Esophagus muscularis mucosa (tissue), 4 donors: ENCODE data around the gene IL18RAP. TPM values are rescaled to one million over a fixed set of nuclear protein-coding genes. Genes with fewer than 3 reads are reported as not detected.
A peak's percentile ranks its signal among the peaks of the same experiment; 100 is the strongest.

ENCODE experiments used
- DNase-seq: peaks from one replicate; pipeline ENCODE4 v3.0.0-alpha.2; 2017; ENCODE audit errors: extremely low spot score
- H3K27ac ChIP-seq, 4 donors: fragments of 200-600 bp; sonication (generic); replicated peaks in 1 of 4; 1 replicate in 3 of 4; 2 replicates in 1 of 4; pipeline ENCODE4 v1.5.1; 2016 to 2019; ENCODE audit warnings: mild to moderate bottlenecking in 1 of 4
- H3K27me3 ChIP-seq, 4 donors: fragments of 200-600 bp; sonication (generic); one replicate each; pipeline versions ENCODE4 v1.5.1 to v1.6.0; 2016 to 2019
- H3K36me3 ChIP-seq, 4 donors: fragments of 200-600 bp; sonication (generic); one replicate each; pipeline ENCODE4 v1.5.1; 2016 to 2019
- H3K4me1 ChIP-seq, 4 donors: fragments of 200-600 bp; sonication (generic); one replicate each; pipeline ENCODE4 v1.5.1; 2016 to 2019
- H3K4me3 ChIP-seq, 4 donors: fragments of 200-600 bp; sonication (generic); 1 replicate in 2 of 4; 2 replicates in 2 of 4; pipeline ENCODE4 v1.5.1; 2016 to 2019; ENCODE audit warnings: mild to moderate bottlenecking in 4 of 4, moderate library complexity in 1 of 4
- H3K9me3 ChIP-seq, 4 donors: fragments of 200-600 bp; sonication (generic); 1 replicate in 3 of 4; 2 replicates in 1 of 4; pipeline ENCODE4 v1.5.1; 2016 to 2019
- EP300 ChIP-seq: sonication (generic); formaldehyde crosslinking; IDR thresholded peaks from one replicate; pipeline ENCODE4 v1.6.1; 2017; ENCODE audit warnings: antibody characterized with exemption
- POLR2A ChIP-seq: fragments of 450-650 bp; IDR thresholded peaks from one replicate; pipeline ENCODE4 v1.6.1; 2017; ENCODE audit warnings: antibody characterized with exemption, moderate library complexity, mild to moderate bottlenecking, low read depth
- POLR2AphosphoS5 ChIP-seq, 2 donors: sonication (generic); formaldehyde crosslinking; IDR thresholded peaks; one replicate each; pipeline ENCODE4 v1.6.1; 2017; ENCODE audit warnings: antibody characterized with exemption in 2 of 2
- WGBS: methylation state at CpG from one replicate; pipeline ENCODE4 v1.1.5; 2018; 5-methylcytosine and 5-hydroxymethylcytosine counted together
- intact Hi-C: fragments of 100-400 bp; cut with DNase I; formaldehyde crosslinking; loops from one replicate; pipeline ENCODE4 v1.15.1; 2023
- total RNA-seq, 4 donors: library from RNA; depleted of rRNA; stranded (reverse); fragments of >200 nt; gene quantifications; one replicate each; pipeline versions ENCODE4 v1.1.0 to v1.2.1, GENCODE V29; 2016
- TF ChIP-seq, protein P1 (sequence below), 3 experiments: fragments of 200-600 bp in 2 of 3; fragments of 450-650 bp in 1 of 3; sonication (generic) in 2 of 3; IDR thresholded peaks; one replicate each; pipeline ENCODE4 v1.5.1; 2017 to 2019; ENCODE audit warnings: antibody characterized with exemption in 3 of 3, mild to moderate bottlenecking in 2 of 3, moderate library complexity in 1 of 3

The IL18RAP gene
- total RNA-seq, 4 donors from 2014 or later, result 0.42 to 11.3 (median 0.58) TPM

DNA sequence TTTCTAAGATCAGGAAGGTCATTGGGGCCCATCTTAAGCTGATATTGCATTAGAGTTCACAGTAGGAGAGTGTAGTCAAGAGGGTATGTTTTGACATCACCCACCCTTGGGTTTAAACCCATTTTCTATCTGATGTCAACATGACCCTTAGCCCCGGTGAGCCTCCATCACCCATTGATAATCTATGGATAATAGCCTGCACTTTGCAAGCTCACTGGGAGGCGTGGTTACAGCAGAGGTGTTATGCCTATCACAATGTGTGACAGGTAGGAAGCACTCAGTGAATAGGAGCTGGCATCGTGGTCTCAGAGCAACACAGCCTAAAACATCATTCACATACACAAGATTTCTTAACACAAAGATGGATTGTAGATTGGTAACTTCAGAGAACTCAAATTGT is 21.3 kb downstream of the IL18RAP start:
- intact Hi-C loops, result no loop called here
- H3K9me3 ChIP-seq, result no peaks in the 10 kb centered on the region
- no peak for TF ChIP-seq EP300
- no peak for TF ChIP-seq POLR2A
- TF ChIP-seq, protein P1, sequence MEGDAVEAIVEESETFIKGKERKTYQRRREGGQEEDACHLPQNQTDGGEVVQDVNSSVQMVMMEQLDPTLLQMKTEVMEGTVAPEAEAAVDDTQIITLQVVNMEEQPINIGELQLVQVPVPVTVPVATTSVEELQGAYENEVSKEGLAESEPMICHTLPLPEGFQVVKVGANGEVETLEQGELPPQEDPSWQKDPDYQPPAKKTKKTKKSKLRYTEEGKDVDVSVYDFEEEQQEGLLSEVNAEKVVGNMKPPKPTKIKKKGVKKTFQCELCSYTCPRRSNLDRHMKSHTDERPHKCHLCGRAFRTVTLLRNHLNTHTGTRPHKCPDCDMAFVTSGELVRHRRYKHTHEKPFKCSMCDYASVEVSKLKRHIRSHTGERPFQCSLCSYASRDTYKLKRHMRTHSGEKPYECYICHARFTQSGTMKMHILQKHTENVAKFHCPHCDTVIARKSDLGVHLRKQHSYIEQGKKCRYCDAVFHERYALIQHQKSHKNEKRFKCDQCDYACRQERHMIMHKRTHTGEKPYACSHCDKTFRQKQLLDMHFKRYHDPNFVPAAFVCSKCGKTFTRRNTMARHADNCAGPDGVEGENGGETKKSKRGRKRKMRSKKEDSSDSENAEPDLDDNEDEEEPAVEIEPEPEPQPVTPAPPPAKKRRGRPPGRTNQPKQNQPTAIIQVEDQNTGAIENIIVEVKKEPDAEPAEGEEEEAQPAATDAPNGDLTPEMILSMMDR (IDR thresholded peaks at IDR 0.05), result no peak
- no peak for TF ChIP-seq POLR2AphosphoS5 (IDR thresholded peaks at IDR 0.05)
- H3K27me3 ChIP-seq, result peaks cover 0 to 6% (median 0%) of the 10 kb centered on the region in 4 donors
- DNase-seq, result no peak
- WGBS, result 79% methylated on average over 3 of the region's 3 CpGs
- H3K4me3 ChIP-seq, result no peak overlapping the region
- no peaks in the 10 kb centered on the region for H3K4me1 ChIP-seq
- no peak overlapping the region for H3K27ac ChIP-seq
- H3K36me3 ChIP-seq, result no peaks in the 10 kb centered on the region

DNA sequence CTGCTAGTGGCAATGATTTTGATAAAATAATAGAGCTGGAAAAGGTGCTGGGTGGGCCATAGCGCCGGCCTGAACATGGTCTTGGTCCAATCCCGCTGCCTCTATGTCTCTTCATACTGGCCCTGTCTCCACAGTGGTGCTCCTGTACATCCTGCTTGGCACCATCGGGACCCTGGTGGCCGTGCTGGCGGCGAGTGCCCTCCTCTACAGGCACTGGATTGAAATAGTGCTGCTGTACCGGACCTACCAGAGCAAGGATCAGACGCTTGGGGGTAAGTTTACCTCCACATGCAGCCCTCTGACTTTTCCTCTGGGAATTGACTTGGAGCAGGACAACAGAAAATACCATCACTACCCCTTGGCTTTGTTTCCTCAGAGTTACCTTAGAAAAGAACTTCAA is 24.0 kb downstream of the IL18RAP start:
- Histone ChIP-seq H3K9me3 (no peaks in the 10 kb centered on the region), H3K4me1 (no peaks in the 10 kb centered on the region), H3K27ac (no peak overlapping the region), H3K27me3 (no peaks in the 10 kb centered on the region), H3K4me3 (no peak overlapping the region), H3K36me3 (no peaks in the 10 kb centered on the region)
- TF ChIP-seq, protein P1 (IDR thresholded peaks at IDR 0.05), result no peak
- TF ChIP-seq POLR2AphosphoS5 (IDR thresholded peaks at IDR 0.05), result no peak
- no peak for TF ChIP-seq POLR2A
- no peak for TF ChIP-seq EP300
- WGBS, result 90% methylated on average over 9 of the region's 9 CpGs
- peak; percentile 77 for DNase-seq
- intact Hi-C loops, result no loop called here

DNA sequence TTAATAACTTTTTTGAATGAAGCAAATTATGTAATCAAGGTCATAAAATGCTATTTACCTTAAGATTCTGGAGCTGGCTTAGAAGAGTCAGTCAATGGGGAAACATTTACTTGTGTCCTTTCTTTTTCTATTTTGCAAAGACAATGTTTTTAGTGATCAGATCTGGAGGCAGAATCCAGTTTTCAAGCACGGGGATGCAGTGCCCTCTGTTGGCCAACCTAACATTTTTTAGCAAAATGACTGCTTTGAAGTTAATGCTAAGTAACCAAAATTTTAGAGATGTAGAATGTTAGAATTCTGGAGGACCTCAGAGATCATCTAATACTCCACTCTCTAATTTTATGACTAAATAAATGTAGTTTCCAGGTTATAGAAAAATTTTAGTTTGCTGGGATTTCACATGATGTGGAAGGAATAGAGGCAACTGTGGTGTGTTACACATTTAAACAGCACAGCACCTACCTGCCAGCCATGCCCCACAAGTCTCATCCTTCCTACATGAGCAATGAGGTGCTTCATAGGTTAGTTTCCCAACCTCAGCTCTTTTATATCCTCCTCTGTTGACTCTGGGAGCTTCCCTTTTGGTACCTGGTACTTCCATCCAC is 26.5 kb downstream of the IL18RAP start:
- no peaks in the 10 kb centered on the region for H3K4me1 ChIP-seq
- 0% methylated on average over 1 of the region's 1 CpG for WGBS

GRCh38 chr2:102451968-102452367 is 29.0 kb downstream of the IL18RAP start:
- no peaks in the 10 kb centered on the region for H3K36me3 ChIP-seq
- H3K4me3 ChIP-seq, result no peak overlapping the region
- peaks cover 0 to 10% (median 2%) of the 10 kb centered on the region in 4 donors for H3K9me3 ChIP-seq
- no peak overlapping the region for H3K27ac ChIP-seq
- H3K4me1 ChIP-seq, result no peaks in the 10 kb centered on the region
- intact Hi-C loops, result no loop called here
- H3K27me3 ChIP-seq, result no peaks in the 10 kb centered on the region
- no peak for TF ChIP-seq POLR2AphosphoS5 (IDR thresholded peaks at IDR 0.05)
- TF ChIP-seq, protein P1 (IDR thresholded peaks at IDR 0.05), result no peak
- no peak for TF ChIP-seq POLR2A
- TF ChIP-seq EP300, result no peak
- 60% methylated on average over 2 of the region's 2 CpGs for WGBS
- peak; percentile 60 for DNase-seq

More for the DNA sequence above, 26.5 kb downstream of the IL18RAP start:
- no peaks in the 10 kb centered on the region for H3K27me3 ChIP-seq
- H3K27ac ChIP-seq, result no peak overlapping the region
- H3K9me3 ChIP-seq, result no peaks in the 10 kb centered on the region
- no peaks in the 10 kb centered on the region for H3K36me3 ChIP-seq
- TF ChIP-seq POLR2AphosphoS5 (IDR thresholded peaks at IDR 0.05) (no peak), EP300 (no peak)
- TF ChIP-seq, protein P1 (IDR thresholded peaks at IDR 0.05), result peak; percentile 30 to 48 (median 34)
- intact Hi-C loops, result no loop called here
- peak; percentile 83 for DNase-seq
- no peak overlapping the region for H3K4me3 ChIP-seq

DNA sequence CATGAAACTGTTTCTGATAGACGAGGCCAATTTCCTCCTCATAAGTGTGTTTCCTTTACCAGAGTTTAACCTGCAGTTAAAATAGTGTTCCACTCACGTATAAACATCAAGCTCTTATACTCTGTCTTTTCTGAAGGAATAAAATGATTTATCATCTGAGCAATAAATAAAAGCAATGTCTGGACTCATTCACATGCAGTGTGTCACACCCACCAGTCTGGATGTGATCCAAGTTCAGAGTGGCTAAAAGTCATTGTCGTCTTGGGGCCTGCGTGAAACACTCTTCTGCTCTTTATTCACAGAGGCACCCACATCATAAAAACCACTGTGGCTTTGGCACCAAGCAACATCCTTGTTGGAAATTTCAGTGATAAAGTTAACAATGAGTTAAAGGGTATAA is 30.5 kb downstream of the IL18RAP start:
- peaks cover 0 to 10% (median 2%) of the 10 kb centered on the region in 4 donors for H3K9me3 ChIP-seq
- WGBS, result 54% methylated on average over 4 of the region's 4 CpGs
- H3K4me3 ChIP-seq, result no peak overlapping the region
- H3K4me1 ChIP-seq, result no peaks in the 10 kb centered on the region
- intact Hi-C loops, result no loop called here
- DNase-seq, result peak; percentile 68
- TF ChIP-seq POLR2A (no peak), EP300 (no peak), POLR2AphosphoS5 (IDR thresholded peaks at IDR 0.05) (no peak)
- TF ChIP-seq, protein P1 (IDR thresholded peaks at IDR 0.05), result no peak
- no peak overlapping the region for H3K27ac ChIP-seq
- H3K36me3 ChIP-seq, result no peaks in the 10 kb centered on the region
- no peaks in the 10 kb centered on the region for H3K27me3 ChIP-seq
